GM12878 (cell line): Measurements from ENCODE around the gene NCL. TPM values are rescaled to one million over a fixed set of nuclear protein-coding genes. Genes with fewer than 3 reads are reported as not detected.

Experiments used
- ATAC-seq: fragments of 200-7000 bp; cut with Tn5 transposase; 3 replicates; pipeline ENCODE4 v1.9.1; 2020; ENCODE audit warnings: mild to moderate bottlenecking, moderate library complexity
- BruUV-seq: library from RNA; stranded (reverse); fragments of 400-500 nt; replicated peaks from 2 replicates; lab custom pipeline; 2021; lab: Mats Ljungman, UMichigan
- CTCF ChIA-PET: fragments of 300-600 bp; sonication (Branson Sonifier 250); formaldehyde crosslinking; extraction: SDS; loops from one replicate; lab custom pipeline; 2021; ENCODE audit warnings: inconsistent platforms; lab: Yijun Ruan, JAX
- POLR2A ChIA-PET: fragments of 350-600 bp; formaldehyde crosslinking; extraction: SDS; loops from one replicate; lab custom pipeline; 2021; ENCODE audit warnings: inconsistent platforms; lab: Charles Lee
- RAD21 ChIA-PET: fragments of 300-600 bp; sonication (Branson Sonifier 250); formaldehyde crosslinking; loops from one replicate; lab custom pipeline; 2023; ENCODE audit warnings: antibody characterized with exemption; ENCODE audit not compliant: unreplicated experiment; lab: Charles Lee
- SMC1A ChIA-PET: fragments of 300-600 bp; sonication (Branson Sonifier 250); formaldehyde crosslinking; loops from one replicate; lab custom pipeline; 2023; ENCODE audit not compliant: unreplicated experiment, uncharacterized antibody; lab: Charles Lee
- DNase-seq: peaks from one replicate; pipeline ENCODE4 v3.0.0-alpha.2; 2011; ENCODE audit warnings: low read depth, low spot score
- FAIRE-seq: peaks from 3 replicates; lab custom pipeline; 2011; peaks lifted over from hg19 to GRCh38; lab: Jason Lieb, UNC
- H2AFZ ChIP-seq: 2 replicates; pipeline ENCODE4 v1.6.0; 2011; ENCODE audit warnings: low read depth, low read length, control low read depth; ENCODE audit not compliant: control insufficient read depth
- H3K27ac ChIP-seq: 2 replicates; pipeline ENCODE4 v1.5.1; 2011; ENCODE audit warnings: control low read depth; ENCODE audit not compliant: control insufficient read depth, insufficient read depth
- H3K27me3 ChIP-seq, 2 experiments: replicated peaks in 1 of 2; 2 replicates each; pipeline versions ENCODE4 v1.6.0 to v1.6.1; 2011; ENCODE audit warnings: low read length in 1 of 2; ENCODE audit not compliant: control insufficient read depth in 2 of 2, insufficient read depth in 2 of 2
- H3K36me3 ChIP-seq, 2 experiments: 2 replicates each; pipeline ENCODE4 v1.5.1; 2011; ENCODE audit warnings: low read length in 1 of 2; ENCODE audit not compliant: control insufficient read depth in 2 of 2, insufficient read depth in 2 of 2
- H3K4me1 ChIP-seq: 2 replicates; pipeline ENCODE4 v1.6.1; 2011; ENCODE audit warnings: mild to moderate bottlenecking, low read length, moderate library complexity, mixed read lengths; ENCODE audit not compliant: control insufficient read depth, insufficient read depth
- H3K4me2 ChIP-seq: 2 replicates; pipeline ENCODE4 v1.6.0; 2011; ENCODE audit warnings: control low read depth; ENCODE audit not compliant: control insufficient read depth, insufficient read depth
- H3K4me3 ChIP-seq: fragments of 200-600 bp; sonication (generic); 2 replicates; pipeline ENCODE4 v1.5.1; 2016
- H3K79me2 ChIP-seq: 2 replicates; pipeline ENCODE4 v1.6.0; 2011; ENCODE audit warnings: low read length; ENCODE audit not compliant: control insufficient read depth, insufficient read depth
- H3K9ac ChIP-seq: 2 replicates; pipeline ENCODE4 v1.8.0; 2011; ENCODE audit warnings: low read length, control low read depth, mixed read lengths; ENCODE audit not compliant: control insufficient read depth, insufficient read depth
- H3K9me3 ChIP-seq: replicated peaks from 3 replicates; pipeline ENCODE4 v1.5.1; 2011; ENCODE audit warnings: mild to moderate bottlenecking, low read length; ENCODE audit not compliant: control insufficient read depth, insufficient read depth
- H4K20me1 ChIP-seq: 2 replicates; pipeline ENCODE4 v1.6.0; 2011; ENCODE audit not compliant: control insufficient read depth, insufficient read depth
- BRCA1 ChIP-seq: IDR thresholded peaks from 2 replicates; pipeline ENCODE4 v1.6.1; 2011; ENCODE audit warnings: low read depth, low read length, improper control_type of control experiment
- CHD4 ChIP-seq: fragments of 200-600 bp; sonication (generic); IDR thresholded peaks from 2 replicates; pipeline ENCODE4 v1.6.1; 2016; ENCODE audit warnings: mild to moderate bottlenecking
- FOS ChIP-seq: IDR thresholded peaks from 3 replicates; pipeline ENCODE4 v1.6.1; 2011; ENCODE audit warnings: borderline replicate concordance; ENCODE audit not compliant: insufficient read length; ENCODE audit errors: extremely low read depth
- HDAC2 ChIP-seq: fragments of 200-600 bp; sonication (generic); IDR thresholded peaks from 2 replicates; pipeline ENCODE4 v1.6.1; 2017
- PAX5 ChIP-seq: IDR thresholded peaks from 2 replicates; pipeline ENCODE4 v1.6.1; 2011; ENCODE audit warnings: low read depth, low read length, borderline replicate concordance
- SMAD1 ChIP-seq: fragments of 450-650 bp; IDR thresholded peaks from 2 replicates; pipeline ENCODE4 v1.6.1; 2018; ENCODE audit warnings: mild to moderate bottlenecking, low read depth; ENCODE audit not compliant: partially characterized antibody
- SMARCA5 ChIP-seq: fragments of 450-650 bp; IDR thresholded peaks from 2 replicates; pipeline ENCODE4 v1.6.1; 2017; ENCODE audit warnings: mild to moderate bottlenecking
- ZBTB33 ChIP-seq: fragments of 450-650 bp; IDR thresholded peaks from 2 replicates; pipeline ENCODE4 v1.6.1; 2017; ENCODE audit warnings: mild to moderate bottlenecking
- ZBTB4 ChIP-seq: fragments of 450-650 bp; formaldehyde crosslinking; IDR thresholded peaks from 2 replicates; pipeline ENCODE4 v1.4.0; 2022; ENCODE audit warnings: mild to moderate bottlenecking, moderate library complexity
- WGBS: methylation state at CpG from one replicate; pipeline ENCODE4 v1.1.6; 2016; ENCODE audit warnings: low lambda C conversion rate; ENCODE audit not compliant: insufficient replicate concordance, insufficient coverage; ENCODE audit errors: missing lambda C conversion rate; 5-methylcytosine and 5-hydroxymethylcytosine counted together
- in situ Hi-C: fragments of 300-500 bp; cut with MboI; formaldehyde crosslinking; loops from 9 replicates; pipeline ENCODE4 v1.14.3; 2018; ENCODE audit warnings: mixed read lengths
- intact Hi-C: fragments of 100-400 bp; cut with micrococcal nuclease; formaldehyde crosslinking; loops from one replicate; pipeline ENCODE4 v1.14.2; 2022; ENCODE audit not compliant: unreplicated experiment
- polyA plus RNA-seq, 11 experiments: library from polyadenylated mRNA; depleted of rRNA in 4 of 11; unstranded in 6 of 11; stranded (reverse) in 5 of 11; fragments of >200 nt; fragmentation: Nextera tagmentation in 4 of 11; fragmentation: Illumina TruSeq in 1 of 11; extraction: Ambion mirVana in 4 of 11; extraction: Trizol in 1 of 11; gene quantifications; 1 replicate in 1 of 11; 2 replicates in 10 of 11; pipeline versions ENCODE4 v1.2.1 to v1.2.3, GENCODE V29; 2011 to 2016; ENCODE audit warnings: inconsistent platforms in 2 of 11, missing spikeins in 2 of 11, low read depth in 1 of 11
- total RNA-seq, 4 experiments: library from RNA; depleted of rRNA in 3 of 4; stranded (reverse); fragments of >200 nt in 3 of 4; fragmentation: Illumina TruSeq in 1 of 4; extraction: Trizol in 1 of 4; gene quantifications; 2 replicates each; pipeline versions ENCODE4 v1.2.1 to v1.2.3, GENCODE V29; 2013 to 2021

The NCL gene
- total and polyA plus RNA-seq, 10 of the 15 experiments (the other 5 are each of a cell fraction or from before 2014, with no cell fraction given) = 123 to 1,207 (median 529) TPM

GRCh38 chr2:231512222-231512621 is 47.9 kb upstream of the NCL start:
- RAD21 ChIA-PET = interaction anchor here (0.8 to 2.0 kb wide), 2 partner anchors 30 to 41 kb away, joined by 3 to 5 read pairs; no protein-coding TSS in a partner anchor
- Histone ChIP-seq H3K9ac (no peak overlapping the region), H3K27me3 (no peaks in the 10 kb centered on the region), H3K4me3 (no peak overlapping the region), H3K4me2 (no peak overlapping the region), H2AFZ (no peak overlapping the region), H3K27ac (no peak overlapping the region), H3K9me3 (no peaks in the 10 kb centered on the region; the same call in 2 of the 3 replicates), H4K20me1 (no peaks in the 10 kb centered on the region), H3K79me2 (peaks cover 9% of the 10 kb centered on the region), H3K4me1 (peaks cover 9% of the 10 kb centered on the region), H3K36me3 (no peaks in the 10 kb centered on the region; a peak in 1 of 4 replicates)
- POLR2A ChIA-PET = interaction anchor here (1.0 kb wide), 1 partner anchor 9 kb away, joined by 3 read pairs; no protein-coding TSS in a partner anchor
- intact Hi-C loops = no loop called here
- in situ Hi-C loops = no loop called here
- no peak for ATAC-seq
- no TSS peak for BruUV-seq
- WGBS = 100% methylated on average over 5 of the region's 5 CpGs
- CTCF ChIA-PET = no interaction called here
- no peak for FAIRE-seq
- DNase-seq = no peak
- TF ChIP-seq SMARCA5 (no peak), CHD4 (no peak), PAX5 (no peak), ZBTB4 (CRISPR knock-in tag) (no peak), ZBTB33 (no peak), FOS (no peak), BRCA1 (no peak), SMAD1 (no peak), HDAC2 (no peak)
- SMC1A ChIA-PET = interaction anchor here (0.9 to 2.4 kb wide), 3 partner anchors 10 to 89 kb away, joined by 3 to 9 read pairs (median 4); no protein-coding TSS in a partner anchor
